ENCODE results near the gene CAPN13.

Gene CAPN13

GRCh38 chr2:30801821-30802455 is 5.3 kb downstream of the CAPN13 start:
- no peaks in the 10 kb centered on the region for H3K9me3 ChIP-seq (ENCODE audit: control insufficient read depth, insufficient read depth, low read length)
- H4K20me1 ChIP-seq (ENCODE audit: control insufficient read depth, insufficient read depth, low read depth, low read length): no peaks in the 10 kb centered on the region
- H3K79me2 ChIP-seq (ENCODE audit: control insufficient read depth, low read length): no peaks in the 10 kb centered on the region
- no peak overlapping the region for H3K27ac ChIP-seq (ENCODE audit: low read depth, low read length)
- H3F3A ChIP-seq (ENCODE audit: control insufficient read depth, insufficient read depth): no peaks in the 10 kb centered on the region
- H3K4me2 ChIP-seq (ENCODE audit: low read length): no peak overlapping the region
- H3K9me2 ChIP-seq (replicated peaks; ENCODE audit: control insufficient read depth, low read length): no peaks in the 10 kb centered on the region
- no peaks in the 10 kb centered on the region for H3K27me3 ChIP-seq (ENCODE audit: control insufficient read depth, low read length)
- H3K36me3 ChIP-seq (ENCODE audit: control insufficient read depth, low read length): no peaks in the 10 kb centered on the region
- no peak for TF ChIP-seq EZH2phosphoT487 (IDR thresholded peaks at IDR 0.05; ENCODE audit: borderline replicate concordance, low read length)
- no peak for TF ChIP-seq CTCF (IDR thresholded peaks at IDR 0.05; ENCODE audit: low read depth, low read length, poor library complexity, severe bottlenecking)
- no peaks in the 10 kb centered on the region for H3K4me1 ChIP-seq (ENCODE audit: control insufficient read depth, low read length)
- no peak overlapping the region for H3K4me3 ChIP-seq (ENCODE audit: low read length)

- Histone ChIP-seq H3K4me3 (ENCODE audit: low read length) (no peak overlapping the region), H4K20me1 (ENCODE audit: control insufficient read depth, insufficient read depth, low read depth, low read length) (no peaks in the 10 kb centered on the region), H3K36me3 (ENCODE audit: control insufficient read depth, low read length) (no peaks in the 10 kb centered on the region), H3K79me2 (ENCODE audit: control insufficient read depth, low read length) (no peaks in the 10 kb centered on the region), H3K27ac (ENCODE audit: low read depth, low read length) (no peak overlapping the region), H3K9me2 (replicated peaks; ENCODE audit: control insufficient read depth, low read length) (no peaks in the 10 kb centered on the region), H3K4me1 (ENCODE audit: control insufficient read depth, low read length) (no peaks in the 10 kb centered on the region), H3F3A (ENCODE audit: control insufficient read depth, insufficient read depth) (no peaks in the 10 kb centered on the region), H3K9me3 (ENCODE audit: control insufficient read depth, insufficient read depth, low read length) (no peaks in the 10 kb centered on the region), H3K4me2 (ENCODE audit: low read length) (no peak overlapping the region), H3K27me3 (ENCODE audit: control insufficient read depth, low read length) (0 out of 2 replicates have a peak, but pooled peaks cover 2% of the 10 kb centered on the region)
- TF ChIP-seq CTCF (IDR thresholded peaks at IDR 0.05; ENCODE audit: low read depth, low read length, poor library complexity, severe bottlenecking) (no peak), EZH2phosphoT487 (IDR thresholded peaks at IDR 0.05; ENCODE audit: borderline replicate concordance, low read length) (no peak)
Observed at GRCh38 chr2:30800159-30800558, 7.1 kb downstream of the CAPN13 start.

- H3K79me2 ChIP-seq (ENCODE audit: control insufficient read depth, low read length): no peaks in the 10 kb centered on the region
- no peaks in the 10 kb centered on the region for H3K36me3 ChIP-seq (ENCODE audit: control insufficient read depth, low read length)
- TF ChIP-seq EZH2phosphoT487 (IDR thresholded peaks at IDR 0.05; ENCODE audit: borderline replicate concordance, low read length) (no peak), CTCF (IDR thresholded peaks at IDR 0.05; ENCODE audit: low read depth, low read length, poor library complexity, severe bottlenecking) (no peak)
- H4K20me1 ChIP-seq (ENCODE audit: control insufficient read depth, insufficient read depth, low read depth, low read length): no peaks in the 10 kb centered on the region
- no peaks in the 10 kb centered on the region for H3K9me3 ChIP-seq (ENCODE audit: control insufficient read depth, insufficient read depth, low read length)
- H3K4me3 ChIP-seq (ENCODE audit: low read length): no peak overlapping the region
- no peaks in the 10 kb centered on the region for H3K9me2 ChIP-seq (replicated peaks; ENCODE audit: control insufficient read depth, low read length)
- H3K4me1 ChIP-seq (ENCODE audit: control insufficient read depth, low read length): no peaks in the 10 kb centered on the region
- peaks cover 2% of the 10 kb centered on the region; the same call in 1 of the 2 replicates for H3K27me3 ChIP-seq (ENCODE audit: control insufficient read depth, low read length)
- H3K27ac ChIP-seq (ENCODE audit: low read depth, low read length): no peak overlapping the region
- H3F3A ChIP-seq (ENCODE audit: control insufficient read depth, insufficient read depth): no peaks in the 10 kb centered on the region
- no peak overlapping the region for H3K4me2 ChIP-seq (ENCODE audit: low read length)
Observed at GRCh38 chr2:30799366-30799765, 7.9 kb downstream of the CAPN13 start.
